ACHN (cell line): ENCODE results near the gene IGSF23.
"Not testable (repeated sequence)": the region's sequence is repeated elsewhere in the genome, so short reads cannot be mapped to it uniquely, and the experiment has no call there.

Source experiments
- DNase-seq: peaks from one replicate; pipeline ENCODE4 v3.0.0-alpha.2; 2015
- in situ Hi-C: cut with HindIII; loops from 2 replicates; pipeline ENCODE4 v1.10.0; 2017; ENCODE audit warnings: low sequenced_read_pairs, low pct_ligation_motif_present, low pct_unique_long_range_greater_than_20kb

The IGSF23 gene

GRCh38 chr19:44628793-44629192, 15.4 kb downstream of the IGSF23 start:
- DNase-seq: no peak
- in situ Hi-C loops: no loop called here

- DNase-seq, in situ Hi-C loops: not testable (repeated sequence)
These were observed 18.2 kb downstream of the IGSF23 start for GRCh38 chr19:44631611-44632010.

GRCh38 chr19:44634058-44634457, 20.7 kb downstream of the IGSF23 start:
- in situ Hi-C loops, DNase-seq: not testable (repeated sequence)

- in situ Hi-C loops: no loop called here
- DNase-seq: no peak
These were observed 21.4 kb downstream of the IGSF23 start for GRCh38 chr19:44634785-44635184.

GRCh38 chr19:44635581-44636438, 22.4 kb downstream of the IGSF23 start:
- DNase-seq: no peak
- in situ Hi-C loops: no loop called here

GRCh38 chr19:44636439-44637389, 23.4 kb downstream of the IGSF23 start:
- no peak for DNase-seq
- in situ Hi-C loops: no loop called here

GRCh38 chr19:44637390-44637764, 24.0 kb downstream of the IGSF23 start:
- in situ Hi-C loops: no loop called here
- DNase-seq: no peak

- in situ Hi-C loops: no loop called here
- peak; percentile 39 for DNase-seq
These were observed 27.2 kb downstream of the IGSF23 start for GRCh38 chr19:44640518-44640917.

- in situ Hi-C loops: no loop called here
These were observed 28.3 kb downstream of the IGSF23 start for GRCh38 chr19:44641501-44642265.

GRCh38 chr19:44642377-44642776, 29.0 kb downstream of the IGSF23 start:
- DNase-seq: no peak
- in situ Hi-C loops: no loop called here

More at GRCh38 chr19:44641501-44642265, 28.3 kb downstream of the IGSF23 start:
- DNase-seq: no peak

GRCh38 chr19:44643605-44644401, 30.4 kb downstream of the IGSF23 start, which contains the start of gene PVR:
TSS of gene PVR (plus strand) at chr19:44643910. CDS start at chr19:44644097, 187 bp downstream.
- DNase-seq: peak; percentile 81

GRCh38 chr19:44644402-44645016, 31.1 kb downstream of the IGSF23 start:
- DNase-seq: peak; percentile 52
- in situ Hi-C loops: no loop called here

More at GRCh38 chr19:44643605-44644401, 30.4 kb downstream of the IGSF23 start, which contains the start of gene PVR:
- in situ Hi-C loops: no loop called here

- in situ Hi-C loops: no loop called here
- DNase-seq: no peak
These were observed 32.2 kb downstream of the IGSF23 start for GRCh38 chr19:44645407-44646048.

- no peak for DNase-seq
- in situ Hi-C loops: no loop called here
These were observed 32.7 kb downstream of the IGSF23 start for GRCh38 chr19:44646049-44646416.

GRCh38 chr19:44647144-44647543, 33.8 kb downstream of the IGSF23 start:
- in situ Hi-C loops: no loop called here
- DNase-seq: no peak

- no peak for DNase-seq
- in situ Hi-C loops: no loop called here
These were observed 35.4 kb downstream of the IGSF23 start for GRCh38 chr19:44648631-44649251.
